MCF 10A (cell line): ENCODE measurements around the gene IRF2. TPM values are rescaled to one million over a fixed set of nuclear protein-coding genes. Genes with fewer than 3 reads are reported as not detected.

Experiments
- BruUV-seq: library from RNA; stranded (reverse); fragments of 400-500 nt; replicated peaks from 2 replicates; lab custom pipeline; 2021; lab: Mats Ljungman, UMichigan
- CTCF ChIA-PET: fragments of 300-600 bp; sonication (Branson Sonifier 250); formaldehyde crosslinking; extraction: SDS; loops from one replicate; lab custom pipeline; 2021; ENCODE audit warnings: antibody characterized with exemption, inconsistent platforms; lab: Yijun Ruan, JAX
- POLR2A ChIA-PET: fragments of 300-600, 350-650 bp; sonication (Branson Sonifier 250); formaldehyde crosslinking; extraction: SDS; loops from one replicate; lab custom pipeline; 2020; ENCODE audit warnings: antibody characterized with exemption, inconsistent platforms; lab: Yijun Ruan, JAX
- DNase-seq: peaks from one replicate; pipeline ENCODE4 v3.0.0-alpha.2; 2018; ENCODE audit not compliant: unreplicated experiment
- H3K27ac Mint-ChIP-seq: one replicate; pipeline ENCODE4 v1.8.0; 2022; ENCODE audit warnings: mild to moderate bottlenecking, low read depth, mixed read lengths; ENCODE audit not compliant: unreplicated experiment
- H3K27me3 Mint-ChIP-seq: one replicate; pipeline ENCODE4 v1.8.0; 2022; ENCODE audit warnings: mixed read lengths; ENCODE audit not compliant: insufficient read depth, unreplicated experiment
- H3K36me3 Mint-ChIP-seq: one replicate; pipeline ENCODE4 v1.8.0; 2022; ENCODE audit warnings: mild to moderate bottlenecking, moderate library complexity, mixed read lengths; ENCODE audit not compliant: insufficient read depth, unreplicated experiment
- H3K4me1 Mint-ChIP-seq: one replicate; pipeline ENCODE4 v1.8.0; 2022; ENCODE audit warnings: mixed read lengths; ENCODE audit not compliant: insufficient read depth, unreplicated experiment
- H3K4me3 Mint-ChIP-seq: one replicate; pipeline ENCODE4 v1.8.0; 2022; ENCODE audit warnings: mild to moderate bottlenecking, moderate library complexity, mixed read lengths; ENCODE audit not compliant: unreplicated experiment
- H3K9me3 Mint-ChIP-seq: one replicate; pipeline ENCODE4 v1.8.0; 2022; ENCODE audit warnings: mixed read lengths; ENCODE audit not compliant: unreplicated experiment
- CTCF ChIP-seq: fragments of 200-600 bp; IDR thresholded peaks from one replicate; pipeline ENCODE4 v1.8.0; 2022; ENCODE audit warnings: antibody characterized with exemption, mild to moderate bottlenecking; ENCODE audit not compliant: unreplicated experiment
- intact Hi-C: fragments of 100-400 bp; cut with micrococcal nuclease; formaldehyde crosslinking; loops from 2 replicates; pipeline ENCODE4 v1.14.1; 2022
- total RNA-seq: library from RNA; stranded (reverse); gene quantifications from 2 replicates; pipeline ENCODE4 v1.2.3, GENCODE V29; 2022

Gene IRF2
- total RNA-seq, 1 experiment from 2014 or later, result 20.8 TPM

- no TSS peak for BruUV-seq
- ChIA-PET CTCF (no interaction called here), POLR2A (interaction anchor here (0.6 to 2.8 kb wide), 8 partner anchors 10 to 90 kb away, joined by 3 to 108 read pairs (median 4); no protein-coding TSS in a partner anchor)
- H3K27ac Mint-ChIP-seq, result peak overlapping the region; percentile 88
- no peak for TF ChIP-seq CTCF
- H3K4me1 Mint-ChIP-seq, result peaks cover 23% of the 10 kb centered on the region
- peak; percentile 72 for DNase-seq
- no peaks in the 10 kb centered on the region for H3K9me3 Mint-ChIP-seq
- peak overlapping the region; percentile 99 for H3K4me3 Mint-ChIP-seq
- no peaks in the 10 kb centered on the region for H3K27me3 Mint-ChIP-seq
- intact Hi-C loops, result loop anchor here (5.0 kb wide), 4 partner anchors 56 to 259 kb away; partner anchors contain the start of genes CASP3, CENPU and PRIMPOL
- peaks cover 22% of the 10 kb centered on the region for H3K36me3 Mint-ChIP-seq
Observed at GRCh38 chr4:184472614-184473498, 1.5 kb downstream of the IRF2 start.

- POLR2A ChIA-PET, result interaction anchor here (0.6 to 1.0 kb wide), 5 partner anchors 10 to 89 kb away, joined by 3 to 5 read pairs (median 4); no protein-coding TSS in a partner anchor
Observed at GRCh38 chr4:184471881-184472613, 2.3 kb downstream of the IRF2 start.

GRCh38 chr4:184470785-184471110 lies 3.6 kb downstream of the IRF2 start:
- DNase-seq, result no peak
- no peak overlapping the region for H3K27ac Mint-ChIP-seq
- CTCF ChIA-PET, result interaction anchor here (0.6 kb wide), 1 partner anchor 78 kb away, joined by 3 read pairs; no protein-coding TSS in a partner anchor
- POLR2A ChIA-PET, result interaction anchor here (1.0 kb wide), 1 partner anchor 67 kb away, joined by 3 read pairs; no protein-coding TSS in a partner anchor
- BruUV-seq, result no TSS peak
- no peak for TF ChIP-seq CTCF
- intact Hi-C loops, result loop anchor here (5.0 kb wide), 4 partner anchors 53 to 262 kb away; partner anchors contain the start of genes CASP3, CENPU and PRIMPOL
- no peak overlapping the region for H3K4me3 Mint-ChIP-seq
- peaks cover 31% of the 10 kb centered on the region for H3K36me3 Mint-ChIP-seq
- H3K9me3 Mint-ChIP-seq, result no peaks in the 10 kb centered on the region
- peaks cover 14% of the 10 kb centered on the region for H3K4me1 Mint-ChIP-seq
- no peaks in the 10 kb centered on the region for H3K27me3 Mint-ChIP-seq

More at GRCh38 chr4:184471881-184472613, 2.3 kb downstream of the IRF2 start:
- peak overlapping the region; percentile 99 for H3K4me3 Mint-ChIP-seq
- peaks cover 21% of the 10 kb centered on the region for H3K4me1 Mint-ChIP-seq
- TF ChIP-seq CTCF, result no peak
- peaks cover 26% of the 10 kb centered on the region for H3K36me3 Mint-ChIP-seq
- no TSS peak for BruUV-seq
- intact Hi-C loops, result loop anchor here (5.0 kb wide), 4 partner anchors 55 to 260 kb away; partner anchors contain the start of genes CASP3, CENPU and PRIMPOL
- peak overlapping the region; percentile 88 for H3K27ac Mint-ChIP-seq
- CTCF ChIA-PET, result no interaction called here
- no peaks in the 10 kb centered on the region for H3K27me3 Mint-ChIP-seq
- H3K9me3 Mint-ChIP-seq, result no peaks in the 10 kb centered on the region
- no peak for DNase-seq

GRCh38 chr4:184466634-184467033 lies 7.7 kb downstream of the IRF2 start:
- CTCF ChIA-PET, result no interaction called here
- no peaks in the 10 kb centered on the region for H3K27me3 Mint-ChIP-seq

More at GRCh38 chr4:184466634-184467033, 7.7 kb downstream of the IRF2 start:
- H3K4me3 Mint-ChIP-seq, result no peak overlapping the region
- DNase-seq, result no peak
- no peak for TF ChIP-seq CTCF
- peak overlapping the region; percentile 24 for H3K27ac Mint-ChIP-seq
- H3K9me3 Mint-ChIP-seq, result no peaks in the 10 kb centered on the region
- no peaks in the 10 kb centered on the region for H3K4me1 Mint-ChIP-seq
- BruUV-seq, result no TSS peak
- intact Hi-C loops, result no loop called here
- peaks cover 21% of the 10 kb centered on the region for H3K36me3 Mint-ChIP-seq
- POLR2A ChIA-PET, result no interaction called here
